Natural killer cell treated with Interleukin-12 subunit alpha and Interleukin-12 subunit beta and Interleukin-15 and Interleukin-18, amount 100 ng/mL, for 72 hours (primary cell): ENCODE measurements around the gene MDFI. TPM values are rescaled to one million over a fixed set of nuclear protein-coding genes. Genes with fewer than 3 reads are reported as not detected.
A peak's percentile ranks its signal among the peaks of the same experiment; 100 is the strongest.
"Not testable (repeated sequence)": the region's sequence is repeated elsewhere in the genome, so short reads cannot be mapped to it uniquely, and the experiment has no call there.

Source experiments
- ATAC-seq, 2 donors: fragments of 150-1000 bp; cut with Tn5 transposase in 1 of 2; sonication (Bioruptor Pico), chemical (Tn5 transposase) in 1 of 2; 2 replicates each; pipeline ENCODE4 v1.10.0; 2021
- DNase-seq: peaks from one replicate; pipeline ENCODE4 v3.0.0; 2022; ENCODE audit warnings: low spot score
- H3K27ac Mint-ChIP-seq, 2 donors: 1 replicate in 1 of 2; 2 replicates in 1 of 2; pipeline ENCODE4 v1.8.0; 2022; ENCODE audit warnings: mixed read lengths in 2 of 2, mild to moderate bottlenecking in 1 of 2, moderate library complexity in 1 of 2
- H3K27me3 Mint-ChIP-seq, 2 donors: 1 replicate in 1 of 2; 2 replicates in 1 of 2; pipeline ENCODE4 v1.8.0; 2022; ENCODE audit warnings: mixed read lengths in 2 of 2
- H3K36me3 Mint-ChIP-seq: one replicate; pipeline ENCODE4 v1.8.0; 2022; ENCODE audit warnings: mixed read lengths
- H3K4me1 Mint-ChIP-seq, 2 donors: 1 replicate in 1 of 2; 2 replicates in 1 of 2; pipeline ENCODE4 v1.8.0; 2022; ENCODE audit warnings: low read depth in 2 of 2, mixed read lengths in 2 of 2, mild to moderate bottlenecking in 1 of 2
- H3K4me3 Mint-ChIP-seq: one replicate; pipeline ENCODE4 v1.8.0; 2022; ENCODE audit warnings: mixed read lengths
- H3K9me3 Mint-ChIP-seq: 2 replicates; pipeline ENCODE4 v1.8.0; 2022; ENCODE audit warnings: mixed read lengths
- total RNA-seq, 2 donors: library from RNA; stranded (reverse); gene quantifications; one replicate each; pipeline ENCODE4 v1.2.3, GENCODE V29; 2022

MDFI gene
- total RNA-seq, 2 donors from 2014 or later, result not detected

DNA sequence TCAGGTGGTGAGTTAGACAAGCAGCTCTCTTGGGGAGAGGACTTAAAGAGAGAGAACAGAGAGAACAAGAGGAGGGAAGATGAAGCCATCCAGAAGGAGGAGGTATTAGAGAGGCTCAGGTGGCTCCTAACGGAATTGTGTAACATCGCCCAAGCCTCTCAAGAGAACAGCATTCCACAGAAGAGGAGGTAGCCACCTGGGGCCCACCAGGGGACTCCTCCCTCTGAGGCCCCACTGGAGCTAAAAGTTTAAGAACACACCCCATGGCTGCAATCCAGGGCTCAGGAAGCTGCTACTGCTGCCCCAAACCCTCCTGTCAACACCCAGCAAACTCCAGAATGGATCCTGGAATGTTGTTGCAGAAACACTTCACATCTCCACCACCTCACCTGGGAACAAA is 23.6 kb upstream of the MDFI start:
- no peak overlapping the region for H3K27ac Mint-ChIP-seq
- ATAC-seq (no peak), DNase-seq (no peak)
- no peak overlapping the region for H3K4me3 Mint-ChIP-seq
- no peaks in the 10 kb centered on the region for H3K9me3 Mint-ChIP-seq
- H3K4me1 Mint-ChIP-seq, result no peaks in the 10 kb centered on the region
- peaks cover 21 to 31% of the 10 kb centered on the region in 2 donors for H3K27me3 Mint-ChIP-seq
- no peaks in the 10 kb centered on the region for H3K36me3 Mint-ChIP-seq

DNA sequence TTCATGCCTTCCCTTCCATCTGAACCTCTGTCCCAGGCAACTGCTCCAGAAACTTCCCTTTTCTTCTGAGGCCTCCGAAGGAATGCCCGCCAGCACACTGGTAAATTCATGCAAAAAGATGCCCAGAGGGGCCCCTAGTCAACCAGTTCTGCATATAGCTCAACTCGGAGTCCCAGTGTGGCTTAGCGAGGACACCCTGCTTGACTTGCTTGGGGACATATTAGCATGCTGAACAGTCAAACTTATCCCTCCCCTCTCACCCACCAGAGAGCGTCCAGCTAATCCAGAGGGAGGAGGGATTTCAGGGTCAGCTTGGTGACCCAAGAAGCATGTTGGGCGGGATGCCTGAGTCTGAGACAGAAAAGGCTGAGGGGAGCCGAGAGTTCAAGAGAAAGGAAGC is 23.0 kb upstream of the MDFI start:
- Mint-ChIP-seq H3K9me3 (no peaks in the 10 kb centered on the region), H3K36me3 (no peaks in the 10 kb centered on the region), H3K4me1 (no peaks in the 10 kb centered on the region), H3K4me3 (no peak overlapping the region), H3K27me3 (peaks cover 22 to 32% of the 10 kb centered on the region in 2 donors), H3K27ac (no peak overlapping the region)
- DNase-seq (no peak), ATAC-seq (no peak)

DNA sequence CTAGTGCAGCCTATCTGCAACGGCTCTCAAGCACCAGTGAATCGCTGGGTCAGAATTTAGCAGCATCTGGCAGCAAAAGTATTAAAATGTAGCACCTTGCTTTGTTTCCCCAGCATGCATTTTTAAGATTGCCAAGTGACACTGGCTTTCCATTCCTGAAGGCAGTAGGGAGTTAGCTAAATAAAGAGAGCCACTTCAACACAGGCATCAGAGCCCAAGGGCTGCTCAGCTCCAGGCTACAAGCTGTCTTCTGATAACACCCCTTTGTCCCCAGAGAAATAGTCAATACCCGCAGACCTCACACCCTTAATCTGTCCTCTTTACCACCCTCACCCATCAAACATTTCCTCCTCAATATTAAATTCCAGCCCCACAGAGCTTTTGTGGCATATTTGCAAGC is 19.7 kb upstream of the MDFI start:
- ATAC-seq (no peak), DNase-seq (no peak)
- no peaks in the 10 kb centered on the region for H3K9me3 Mint-ChIP-seq
- no peak overlapping the region for H3K27ac Mint-ChIP-seq
- H3K27me3 Mint-ChIP-seq, result peaks cover 23 to 29% of the 10 kb centered on the region in 2 donors
- peaks cover 6% of the 10 kb centered on the region for H3K36me3 Mint-ChIP-seq
- H3K4me3 Mint-ChIP-seq, result no peak overlapping the region
- H3K4me1 Mint-ChIP-seq, result no peaks in the 10 kb centered on the region

DNA sequence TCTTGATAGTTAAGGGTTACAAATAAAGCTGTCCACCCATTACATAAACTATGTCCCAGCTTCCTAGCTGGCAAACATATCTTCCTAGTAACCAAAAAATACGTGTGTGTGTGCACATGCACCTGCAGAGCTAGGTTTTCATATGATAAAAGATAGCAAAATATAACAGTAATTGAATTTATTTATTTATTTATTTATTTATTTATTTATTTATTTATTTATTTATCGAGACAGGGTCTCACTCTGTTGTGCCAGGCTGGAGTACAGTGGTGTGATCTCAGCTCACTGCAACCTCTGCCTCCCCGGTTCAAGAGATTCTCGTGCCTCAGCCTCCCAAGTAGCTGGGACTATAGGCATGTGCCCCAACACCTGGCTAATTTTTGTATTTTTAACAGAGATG is 19.1 kb upstream of the MDFI start:
- H3K36me3 Mint-ChIP-seq, DNase-seq, H3K27ac Mint-ChIP-seq, ATAC-seq, H3K4me1 Mint-ChIP-seq, H3K4me3 Mint-ChIP-seq, H3K9me3 Mint-ChIP-seq: not testable (repeated sequence)
- H3K27me3 Mint-ChIP-seq, result peaks cover 20 to 24% of the 10 kb centered on the region in 2 donors

DNA sequence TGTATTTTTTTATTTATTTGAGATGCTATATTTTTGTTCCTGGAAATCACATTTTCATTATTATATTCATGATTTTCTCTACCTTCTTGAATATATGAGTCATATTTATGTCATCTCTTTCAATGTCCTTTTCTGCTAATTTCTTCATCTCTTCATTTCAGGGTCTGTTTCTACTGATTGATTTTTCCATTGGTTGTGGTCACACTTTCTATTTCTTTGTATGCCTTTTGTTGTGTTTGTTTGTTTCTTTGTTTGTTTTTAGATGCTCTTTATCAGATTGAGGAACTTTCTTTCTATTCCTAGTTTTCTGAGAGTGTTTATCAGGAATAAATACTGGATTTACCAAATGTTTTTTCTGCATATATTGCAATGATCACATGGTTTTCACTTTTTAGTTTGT is 16.9 kb upstream of the MDFI start:
- Mint-ChIP-seq H3K36me3 (peaks cover 6% of the 10 kb centered on the region), H3K4me1 (peaks cover 7 to 11% of the 10 kb centered on the region in 2 donors), H3K9me3 (no peaks in the 10 kb centered on the region), H3K27ac (no peak overlapping the region), H3K4me3 (no peak overlapping the region), H3K27me3 (peaks cover 22 to 24% of the 10 kb centered on the region in 2 donors)
- DNase-seq (no peak), ATAC-seq (no peak)

- DNase-seq (no peak), ATAC-seq (no peak)
- no peaks in the 10 kb centered on the region for H3K9me3 Mint-ChIP-seq
- H3K27ac Mint-ChIP-seq, result no peak overlapping the region
- H3K4me3 Mint-ChIP-seq, result no peak overlapping the region
- H3K4me1 Mint-ChIP-seq, result peaks cover 7 to 11% of the 10 kb centered on the region in 2 donors
- H3K27me3 Mint-ChIP-seq, result peaks cover 24% of the 10 kb centered on the region in 2 donors
- H3K36me3 Mint-ChIP-seq, result peaks cover 6% of the 10 kb centered on the region
Observed at GRCh38 chr6:41621802-41622201, 16.5 kb upstream of the MDFI start.

DNA sequence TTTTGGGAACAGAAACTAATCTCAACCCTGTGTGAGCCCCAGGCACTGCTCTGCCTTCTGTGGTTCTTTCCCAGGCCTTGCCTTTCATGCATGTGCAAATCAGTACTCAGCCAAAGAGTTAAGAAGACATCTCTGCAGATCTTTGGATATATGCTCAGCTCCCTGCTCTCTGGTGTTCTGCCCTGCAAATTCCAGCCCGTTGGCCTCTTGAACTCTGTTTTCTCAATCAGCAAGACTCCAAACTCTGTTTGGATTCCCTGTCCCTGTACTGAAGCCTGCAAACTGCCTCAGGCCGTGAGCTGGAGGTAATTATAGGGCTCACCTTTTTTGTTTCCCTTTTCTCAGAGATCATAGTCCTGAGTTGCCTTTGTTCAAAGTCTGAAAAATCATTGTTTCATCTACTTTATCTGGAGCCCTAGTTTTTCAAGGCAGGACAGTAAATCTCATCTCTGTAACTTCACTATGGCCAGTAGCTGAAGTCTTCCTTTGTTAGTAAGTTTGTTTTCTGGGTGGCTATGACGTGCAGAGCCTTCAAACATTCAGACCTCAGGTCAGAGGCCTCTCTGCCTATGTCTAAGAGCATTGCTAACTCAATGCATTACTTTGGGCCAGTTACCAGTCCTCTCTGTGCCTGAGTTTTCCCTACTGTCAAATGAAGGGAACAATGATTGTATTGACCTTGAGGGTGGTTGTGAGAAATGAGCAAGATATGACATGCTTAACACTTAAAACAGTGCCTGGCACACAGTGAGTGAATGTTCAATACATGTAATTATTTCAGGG is 15.9 kb upstream of the MDFI start:
- ATAC-seq (no peak), DNase-seq (no peak)
- H3K36me3 Mint-ChIP-seq, result peaks cover 6% of the 10 kb centered on the region
- peaks cover 7 to 11% of the 10 kb centered on the region in 2 donors for H3K4me1 Mint-ChIP-seq
- no peak overlapping the region for H3K27ac Mint-ChIP-seq
- H3K4me3 Mint-ChIP-seq, result no peak overlapping the region
- peaks cover 24% of the 10 kb centered on the region in 2 donors for H3K27me3 Mint-ChIP-seq
- H3K9me3 Mint-ChIP-seq, result no peaks in the 10 kb centered on the region

GRCh38 chr6:41623330-41623729 is 14.9 kb upstream of the MDFI start:
- Mint-ChIP-seq H3K36me3 (peaks cover 6% of the 10 kb centered on the region), H3K9me3 (no peaks in the 10 kb centered on the region), H3K4me3 (no peak overlapping the region), H3K27me3 (peaks cover 24% of the 10 kb centered on the region in 2 donors), H3K4me1 (peaks cover 7 to 11% of the 10 kb centered on the region in 2 donors), H3K27ac (no peak overlapping the region)
- ATAC-seq (no peak), DNase-seq (no peak)

DNA sequence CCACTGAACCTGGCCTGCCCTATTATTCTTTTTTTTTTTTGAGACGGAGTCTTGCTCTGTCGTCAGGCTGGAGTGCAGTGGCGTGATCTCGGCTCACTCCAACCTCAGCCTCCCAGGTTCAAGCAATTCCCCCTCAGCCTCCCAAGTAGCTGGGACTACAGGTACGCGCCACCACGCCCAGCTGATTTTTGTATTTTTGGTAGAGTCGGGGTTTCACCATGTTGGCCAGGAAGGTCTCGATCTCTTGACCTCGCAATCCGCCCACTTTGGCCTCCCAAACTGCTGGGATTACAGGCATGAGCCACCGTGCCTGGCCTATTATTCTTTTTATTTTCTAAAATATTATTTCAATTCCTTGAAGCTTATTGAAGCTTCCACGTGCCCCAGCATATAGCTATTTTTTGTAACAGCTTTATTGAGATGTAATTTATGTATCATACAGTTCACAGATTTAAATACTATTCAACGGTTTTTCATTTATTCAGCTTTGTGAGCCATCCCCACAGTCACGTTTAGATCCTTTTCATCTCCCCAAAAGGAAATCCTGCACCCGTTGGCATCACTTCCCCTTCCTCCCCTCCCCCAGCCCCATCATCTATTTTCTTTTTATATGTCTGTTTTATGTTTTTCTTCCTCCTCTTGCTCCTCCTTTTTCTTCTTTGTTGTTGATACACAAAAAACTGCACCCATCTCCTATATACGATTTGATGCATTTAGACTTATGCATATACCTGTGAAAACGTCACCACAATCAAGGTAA is 13.5 kb upstream of the MDFI start:
- no peak overlapping the region for H3K27ac Mint-ChIP-seq
- ATAC-seq (no peak), DNase-seq (no peak)
- peaks cover 7 to 11% of the 10 kb centered on the region in 2 donors for H3K4me1 Mint-ChIP-seq
- H3K36me3 Mint-ChIP-seq, result peaks cover 6% of the 10 kb centered on the region
- no peak overlapping the region for H3K4me3 Mint-ChIP-seq
- no peaks in the 10 kb centered on the region for H3K9me3 Mint-ChIP-seq
- H3K27me3 Mint-ChIP-seq, result peaks cover 20 to 24% of the 10 kb centered on the region in 2 donors

GRCh38 chr6:41625442-41625841 is 12.8 kb upstream of the MDFI start:
- Mint-ChIP-seq H3K9me3 (no peaks in the 10 kb centered on the region), H3K4me1 (peaks cover 7 to 11% of the 10 kb centered on the region in 2 donors), H3K4me3 (no peak overlapping the region), H3K27ac (peak overlapping the region in 1 of 2 donors; percentile 23), H3K27me3 (peaks cover 17 to 21% of the 10 kb centered on the region in 2 donors), H3K36me3 (peaks cover 6% of the 10 kb centered on the region)
- no peak for ATAC-seq
- DNase-seq, result no peak

DNA sequence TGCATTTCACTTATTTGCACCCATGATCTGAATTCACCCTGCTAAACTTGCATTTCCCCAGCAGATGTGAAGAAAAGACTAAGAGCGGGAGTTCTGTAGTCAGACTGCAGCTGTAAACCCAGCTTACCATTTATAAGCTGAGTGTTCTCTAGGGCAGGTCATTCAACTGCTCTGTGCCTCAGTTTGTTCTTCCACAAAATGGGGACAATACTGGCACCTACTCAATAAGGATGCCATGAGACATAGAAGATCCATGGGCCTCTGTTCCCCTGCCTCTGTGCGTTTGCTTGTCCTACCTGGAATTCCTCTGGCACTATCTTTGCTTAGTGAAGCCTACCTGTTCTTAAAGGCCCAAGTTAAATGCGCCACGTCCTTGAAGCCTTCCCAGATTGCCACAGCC is 12.2 kb upstream of the MDFI start:
- Mint-ChIP-seq H3K27ac (peak overlapping the region in 1 of 2 donors; percentile 23), H3K36me3 (peaks cover 6% of the 10 kb centered on the region), H3K9me3 (no peaks in the 10 kb centered on the region), H3K4me1 (peaks cover 7 to 11% of the 10 kb centered on the region in 2 donors), H3K27me3 (peaks cover 15 to 21% of the 10 kb centered on the region in 2 donors), H3K4me3 (no peak overlapping the region)
- ATAC-seq (no peak), DNase-seq (no peak)

- Mint-ChIP-seq H3K27ac (no peak overlapping the region), H3K9me3 (no peaks in the 10 kb centered on the region), H3K27me3 (peaks cover 8 to 25% of the 10 kb centered on the region in 2 donors), H3K4me3 (no peak overlapping the region), H3K36me3 (no peaks in the 10 kb centered on the region), H3K4me1 (peaks cover 7 to 11% of the 10 kb centered on the region in 2 donors)
- ATAC-seq, result no peak
- DNase-seq, result no peak
Observed at GRCh38 chr6:41626917-41627316, 11.4 kb upstream of the MDFI start.

GRCh38 chr6:41629128-41629527 is 9.1 kb upstream of the MDFI start:
- ATAC-seq (no peak), DNase-seq (no peak)
- Mint-ChIP-seq H3K4me3 (no peak overlapping the region), H3K4me1 (peaks cover 8 to 11% of the 10 kb centered on the region in 2 donors), H3K9me3 (no peaks in the 10 kb centered on the region), H3K27ac (no peak overlapping the region), H3K36me3 (no peaks in the 10 kb centered on the region), H3K27me3 (peaks cover 8 to 23% of the 10 kb centered on the region in 2 donors)

GRCh38 chr6:41630069-41630468 is 8.2 kb upstream of the MDFI start:
- ATAC-seq (peak in 1 of 2 donors; percentile 22), DNase-seq (no peak)
- Mint-ChIP-seq H3K27ac (no peak overlapping the region), H3K9me3 (no peaks in the 10 kb centered on the region), H3K4me1 (peaks cover 9 to 15% of the 10 kb centered on the region in 2 donors), H3K27me3 (peaks cover 9 to 24% of the 10 kb centered on the region in 2 donors), H3K4me3 (no peak overlapping the region), H3K36me3 (no peaks in the 10 kb centered on the region)
